H1 (cell line): ENCODE results near the gene MT2A. TPM values are rescaled to one million over a fixed set of nuclear protein-coding genes. Genes with fewer than 3 reads are reported as not detected.

ENCODE experiments used
- CBX5 ChIP-seq: fragments of 300-800, 300-1000 bp; sonication (generic); IDR thresholded peaks from 2 replicates; pipeline ENCODE4 v1.7.1; 2016; ENCODE audit warnings: antibody characterized with exemption, low read length, low read depth
- EP300 ChIP-seq, 2 experiments: IDR thresholded peaks; 1 replicate in 1 of 2; 2 replicates in 1 of 2; pipeline ENCODE4 v1.6.1; 2011 to 2012; ENCODE audit warnings: low read depth in 2 of 2, low read length in 2 of 2, mild to moderate bottlenecking in 2 of 2, borderline replicate concordance in 1 of 2, inconsistent platforms in 1 of 2, moderate library complexity in 1 of 2
- GABPA ChIP-seq: IDR thresholded peaks from 2 replicates; pipeline ENCODE4 v1.6.1; 2011; ENCODE audit warnings: mild to moderate bottlenecking, low read length, moderate library complexity, borderline replicate concordance; ENCODE audit not compliant: insufficient read depth
- JUND ChIP-seq: IDR thresholded peaks from 2 replicates; pipeline ENCODE4 v1.6.1; 2011; ENCODE audit warnings: mild to moderate bottlenecking, improper control_type of control experiment, low read length
- KDM5A ChIP-seq: fragments of 200-600 bp; IDR thresholded peaks from 2 replicates; pipeline ENCODE4 v1.7.1; 2012; ENCODE audit warnings: mild to moderate bottlenecking, low read length, inconsistent platforms, mixed read lengths
- NRF1 ChIP-seq: IDR thresholded peaks from 2 replicates; pipeline ENCODE4 v1.6.1; 2011; ENCODE audit warnings: mild to moderate bottlenecking, low read depth, low read length, improper control_type of control experiment
- RXRA ChIP-seq: IDR thresholded peaks from 2 replicates; pipeline ENCODE4 v1.6.1; 2011; ENCODE audit warnings: low read depth, mild to moderate bottlenecking, low read length, moderate library complexity; ENCODE audit not compliant: insufficient read depth
- SP2 ChIP-seq: IDR thresholded peaks from 2 replicates; pipeline ENCODE4 v1.6.1; 2012; ENCODE audit warnings: mild to moderate bottlenecking, low read length, inconsistent platforms
- TEAD4 ChIP-seq: IDR thresholded peaks from 2 replicates; pipeline ENCODE4 v1.6.1; 2012; ENCODE audit warnings: low read depth, low read length, inconsistent platforms, mixed read lengths
- YY1 ChIP-seq: IDR thresholded peaks from 2 replicates; pipeline ENCODE4 v1.6.1; 2011; ENCODE audit warnings: low read depth, mild to moderate bottlenecking, low read length
- polyA plus RNA-seq, 7 experiments: library from polyadenylated mRNA; depleted of rRNA in 3 of 7; stranded (reverse) in 5 of 7; unstranded in 2 of 7; fragments of >200 nt in 5 of 7; fragments of 200-250 nt in 2 of 7; gene quantifications; 1 replicate in 5 of 7; 2 replicates in 1 of 7; 4 replicates in 1 of 7; pipeline versions ENCODE4 v1.2.1 to v1.2.3, GENCODE V29; 2011 to 2013; ENCODE audit warnings: missing spikeins in 2 of 7, mixed read lengths in 2 of 7
- total RNA-seq: library from RNA; stranded (reverse); fragmentation: NEBNext Ultra II Directional; extraction: Animal tissue kit (Norgen Biotek cat#: 25700); gene quantifications from 2 replicates; pipeline ENCODE4 v1.2.1, GENCODE V29; 2021
- TF ChIP-seq, protein P1 (sequence below): IDR thresholded peaks from 2 replicates; pipeline ENCODE4 v1.6.1; 2011; ENCODE audit warnings: low read length, improper control_type of control experiment
- TF ChIP-seq, protein P2 (sequence below): IDR thresholded peaks from 2 replicates; pipeline ENCODE4 v1.6.1; 2012; ENCODE audit warnings: inconsistent platforms

The MT2A gene
- total and polyA plus RNA-seq, 2 of the 8 experiments (the other 6 are each of a cell fraction or from before 2014, with no cell fraction given), result 9.5 to 30.1 TPM

DNA sequence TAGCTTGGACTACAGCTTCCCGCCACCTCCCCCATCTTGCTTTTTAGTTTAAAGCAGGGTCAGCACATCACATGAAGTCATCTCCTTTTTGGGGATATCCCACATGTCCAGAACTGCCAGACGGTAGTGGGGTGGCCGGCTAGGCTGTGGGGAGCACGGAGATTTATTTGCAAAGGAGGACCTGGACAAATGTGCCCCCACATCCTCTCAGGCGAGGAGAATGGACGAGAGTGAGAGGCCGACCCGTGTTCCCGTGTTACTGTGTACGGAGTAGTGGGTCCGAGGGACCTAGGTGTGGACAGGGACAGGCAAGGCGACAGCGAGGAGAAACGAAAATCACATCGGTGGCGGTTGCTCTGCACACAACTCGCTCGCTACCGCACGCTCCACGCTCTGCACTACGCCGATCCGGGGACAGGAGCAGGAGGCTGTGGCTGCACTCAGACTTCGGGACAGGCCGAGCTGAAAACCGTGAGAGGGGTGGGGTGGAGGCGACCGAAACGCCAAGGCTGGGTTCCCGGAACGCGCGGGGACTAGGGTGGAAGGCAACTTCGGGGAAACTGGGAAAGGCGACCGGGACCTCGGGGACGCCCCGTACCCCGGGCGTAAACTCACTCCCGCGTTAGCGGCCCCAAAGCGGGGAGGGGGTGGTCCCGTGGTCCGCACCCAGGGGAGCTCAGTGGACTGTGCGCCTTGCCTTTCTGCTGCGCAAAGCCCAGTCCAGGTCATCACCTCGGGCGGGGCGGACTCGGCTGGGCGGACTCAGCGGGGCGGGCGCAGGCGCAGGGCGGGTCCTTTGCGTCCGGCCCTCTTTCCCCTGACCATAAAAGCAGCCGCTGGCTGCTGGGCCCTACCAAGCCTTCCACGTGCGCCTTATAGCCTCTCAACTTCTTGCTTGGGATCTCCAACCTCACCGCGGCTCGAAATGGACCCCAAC lies 29.7 kb downstream of the MT2A start, which contains the start of gene MT1A (continued):
- TF ChIP-seq EP300 (IDR thresholded peaks at IDR 0.05; ENCODE audit: borderline replicate concordance in 1 of 2, low read depth in 2 of 2, low read length in 2 of 2) (no peak), GABPA (no peak), JUND (no peak), CBX5 (no peak), KDM5A (no peak), SP2 (no peak), TEAD4 (no peak), YY1 (no peak), RXRA (no peak), NRF1 (peak; percentile 49)
- TF ChIP-seq, protein P1, sequence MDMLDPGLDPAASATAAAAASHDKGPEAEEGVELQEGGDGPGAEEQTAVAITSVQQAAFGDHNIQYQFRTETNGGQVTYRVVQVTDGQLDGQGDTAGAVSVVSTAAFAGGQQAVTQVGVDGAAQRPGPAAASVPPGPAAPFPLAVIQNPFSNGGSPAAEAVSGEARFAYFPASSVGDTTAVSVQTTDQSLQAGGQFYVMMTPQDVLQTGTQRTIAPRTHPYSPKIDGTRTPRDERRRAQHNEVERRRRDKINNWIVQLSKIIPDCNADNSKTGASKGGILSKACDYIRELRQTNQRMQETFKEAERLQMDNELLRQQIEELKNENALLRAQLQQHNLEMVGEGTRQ, result no peak
- TF ChIP-seq, protein P2, sequence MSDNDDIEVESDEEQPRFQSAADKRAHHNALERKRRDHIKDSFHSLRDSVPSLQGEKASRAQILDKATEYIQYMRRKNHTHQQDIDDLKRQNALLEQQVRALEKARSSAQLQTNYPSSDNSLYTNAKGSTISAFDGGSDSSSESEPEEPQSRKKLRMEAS, result peak; percentile 64
